Activated naive CD4-positive, alpha-beta T cell treated with anti-CD3 and anti-CD28 coated beads, Interleukin-2, amount 50 U/mL, for 16 hours (primary cell): ENCODE measurements around the gene TBCB.
"Not testable (repeated sequence)": the region's sequence is repeated elsewhere in the genome, so short reads cannot be mapped to it uniquely, and the experiment has no call there.

Experiments
- DNase-seq: peaks from one replicate; pipeline ENCODE4 v3.0.0-alpha.2; 2020

Gene TBCB

DNA sequence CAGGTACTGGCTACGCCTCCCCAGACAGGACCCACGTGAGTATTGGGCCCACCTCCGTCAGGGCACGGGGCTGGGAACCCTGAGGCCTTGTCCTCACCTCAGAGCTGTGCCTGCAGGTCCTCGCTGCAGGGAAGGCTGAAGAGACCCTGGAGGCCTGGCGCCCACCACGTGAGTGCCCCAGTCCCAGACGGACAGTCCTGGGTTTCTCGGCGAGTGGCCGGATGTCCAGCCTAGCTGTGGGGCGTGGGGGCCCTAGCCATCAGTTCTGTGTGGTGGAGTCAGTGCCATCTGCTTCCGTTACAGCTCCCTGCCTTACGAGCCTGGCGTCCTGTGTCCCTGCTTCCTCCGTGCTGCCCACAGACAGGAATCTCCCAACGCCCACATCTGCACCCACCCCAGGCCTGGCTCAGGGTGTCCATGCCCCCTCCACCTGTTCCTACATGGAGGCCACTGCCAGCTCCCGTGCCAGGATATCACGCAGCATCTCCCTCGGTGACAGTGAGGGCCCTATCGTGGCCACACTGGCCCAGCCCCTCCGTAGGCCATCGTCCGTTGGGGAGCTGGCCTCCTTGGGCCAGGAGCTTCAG, 12.1 kb upstream of the TBCB start:
- DNase-seq, result no peak

DNA sequence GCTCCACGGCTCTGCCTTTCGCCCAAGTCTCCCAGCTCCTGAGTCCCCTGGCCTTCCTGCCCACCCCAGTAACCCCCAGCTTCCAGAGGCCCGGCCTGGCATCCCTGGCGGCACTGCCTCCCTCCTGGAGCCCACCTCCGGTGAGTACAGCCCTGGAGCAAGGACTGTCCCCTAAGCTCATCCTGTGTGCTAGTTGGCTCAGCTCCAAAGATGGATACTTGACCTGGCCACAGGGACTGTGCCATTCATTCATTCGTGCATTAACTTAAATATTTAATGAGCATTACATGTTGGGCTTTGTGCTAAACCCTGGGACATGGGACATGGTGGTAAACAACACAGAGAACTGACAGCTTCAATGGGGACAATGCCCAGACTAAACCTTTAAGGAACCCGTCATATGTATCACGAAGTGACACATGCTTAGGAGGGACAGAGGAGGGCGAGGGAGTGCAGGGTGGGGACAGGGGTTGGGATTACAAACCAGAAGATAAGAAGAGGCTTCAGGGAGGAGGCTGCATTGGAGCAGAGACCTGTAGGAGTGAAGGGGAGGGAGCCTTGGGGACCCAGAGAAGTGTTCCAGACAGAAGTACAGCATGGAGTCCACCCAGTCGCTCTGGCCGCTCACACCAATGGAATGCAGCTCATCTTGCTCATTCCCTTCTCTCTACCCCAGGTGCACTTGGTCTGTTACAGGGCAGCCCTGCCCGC, 11.3 kb upstream of the TBCB start:
- DNase-seq, result no peak

DNA sequence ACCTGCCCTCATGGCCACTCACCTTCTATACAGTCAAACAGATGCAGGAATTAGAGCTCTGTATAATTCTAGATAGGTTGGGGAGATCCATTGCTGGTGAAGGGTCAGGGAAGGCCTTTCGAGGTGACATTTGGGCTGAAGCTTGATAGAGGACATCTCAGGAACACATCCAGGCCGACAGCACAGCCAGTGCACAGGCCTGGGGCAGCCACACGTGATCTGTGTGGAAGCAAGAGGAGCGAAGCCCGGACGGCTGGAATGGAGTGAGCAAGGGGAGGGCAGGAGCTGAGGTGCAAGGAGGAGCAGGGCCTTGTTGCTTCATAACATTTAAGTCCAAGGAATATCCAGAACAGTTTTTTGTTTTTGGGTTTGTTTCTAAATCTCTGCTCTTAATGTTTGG, 8.8 kb upstream of the TBCB start:
- DNase-seq, result no peak

DNA sequence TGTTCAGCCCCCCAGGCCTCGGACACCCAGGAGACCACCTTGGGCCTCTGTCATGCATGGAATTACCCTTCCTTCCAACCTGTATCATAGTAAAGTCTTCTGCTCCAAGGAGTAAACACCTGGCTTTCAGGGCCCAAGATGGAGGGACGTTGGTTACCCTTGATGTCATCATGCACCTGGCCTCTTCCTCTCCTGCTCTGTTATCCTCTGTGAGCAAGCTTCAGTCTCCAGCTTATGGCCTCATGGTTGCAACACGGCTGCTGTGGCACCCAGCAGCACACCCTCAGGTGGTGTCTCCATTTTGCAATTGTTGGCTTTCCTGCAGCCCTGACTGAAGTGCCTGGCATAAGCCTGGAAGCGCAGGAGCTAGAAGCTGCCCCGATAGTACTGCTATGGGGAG, 8.3 kb upstream of the TBCB start:
- no peak for DNase-seq

DNA sequence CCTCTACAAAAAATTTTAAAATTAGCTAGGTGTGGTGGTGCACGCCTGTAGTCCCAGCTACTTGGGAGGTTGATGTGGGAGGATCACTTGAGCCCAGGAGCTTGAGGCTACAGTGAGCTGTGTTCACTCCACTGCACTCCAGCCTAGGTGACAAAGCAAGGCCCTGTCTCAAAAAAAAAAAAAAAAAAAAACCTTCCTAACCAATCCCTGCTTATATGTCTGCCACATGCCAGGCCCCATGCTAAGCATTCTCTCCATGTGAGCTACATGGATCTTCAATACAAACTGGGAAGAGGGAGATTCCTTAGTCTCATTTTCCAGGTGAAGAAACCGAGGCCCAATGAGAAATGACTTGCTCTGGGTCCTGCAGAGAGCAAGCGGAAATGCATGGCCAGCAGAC, 6.6 kb upstream of the TBCB start:
- DNase-seq, result no peak

DNA sequence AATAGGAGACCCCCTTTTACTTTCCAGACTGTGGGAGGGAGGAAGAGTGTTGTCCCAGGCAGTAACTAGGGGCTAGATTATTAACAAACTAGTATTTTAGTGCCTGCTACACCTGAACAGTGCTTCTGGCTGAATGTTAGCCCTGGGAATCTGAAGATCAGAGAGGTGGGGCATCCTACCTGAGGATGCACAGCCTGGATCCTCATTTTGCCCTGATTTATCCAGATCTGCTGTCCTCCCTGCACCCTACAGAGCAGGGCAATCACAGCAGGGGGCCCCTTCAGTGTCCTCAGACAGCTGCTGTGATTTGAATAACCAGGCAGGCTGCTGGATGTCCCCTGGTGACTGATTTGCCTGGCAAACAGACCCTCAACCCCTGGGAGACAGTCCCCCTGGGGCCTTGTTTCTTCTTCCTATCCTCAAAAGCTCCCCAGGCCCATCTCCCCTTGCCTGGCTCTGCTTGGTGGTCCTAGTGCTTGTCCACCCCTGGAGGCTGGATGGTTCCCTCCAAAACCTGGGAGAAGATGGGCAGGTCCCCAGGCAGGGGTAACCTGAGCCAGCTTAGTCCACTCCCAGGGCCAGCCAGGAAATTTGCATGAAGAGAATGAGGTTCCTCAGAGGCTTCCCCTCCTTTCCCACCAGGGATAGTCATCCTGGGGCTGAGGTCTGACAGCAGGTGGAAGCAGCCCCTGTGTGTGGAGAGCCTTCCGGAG, 4.6 kb upstream of the TBCB start, which contains the start of gene OVOL3:
OVOL3 (plus strand) TSS at position 657 of the 713 bp plus-strand sequence. CDS start 60 bp downstream, outside the sequence.
- no peak for DNase-seq

DNA sequence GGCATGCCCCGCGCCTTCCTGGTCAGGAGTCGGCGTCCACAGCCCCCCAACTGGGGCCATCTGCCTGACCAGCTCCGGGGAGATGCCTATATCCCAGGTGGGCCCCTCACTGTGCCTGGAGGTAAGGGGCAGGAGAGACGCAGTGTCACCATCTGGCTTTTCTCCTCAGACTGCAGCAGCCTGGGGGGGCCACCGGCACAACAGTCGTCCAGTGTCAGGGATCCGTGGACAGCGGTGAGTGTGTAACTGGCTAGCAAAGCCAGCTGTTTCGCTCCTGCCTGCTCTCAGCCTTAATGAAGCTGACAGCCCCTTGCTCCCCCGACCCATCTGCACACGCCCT, 4.1 kb upstream of the TBCB start:
- no peak for DNase-seq

DNA sequence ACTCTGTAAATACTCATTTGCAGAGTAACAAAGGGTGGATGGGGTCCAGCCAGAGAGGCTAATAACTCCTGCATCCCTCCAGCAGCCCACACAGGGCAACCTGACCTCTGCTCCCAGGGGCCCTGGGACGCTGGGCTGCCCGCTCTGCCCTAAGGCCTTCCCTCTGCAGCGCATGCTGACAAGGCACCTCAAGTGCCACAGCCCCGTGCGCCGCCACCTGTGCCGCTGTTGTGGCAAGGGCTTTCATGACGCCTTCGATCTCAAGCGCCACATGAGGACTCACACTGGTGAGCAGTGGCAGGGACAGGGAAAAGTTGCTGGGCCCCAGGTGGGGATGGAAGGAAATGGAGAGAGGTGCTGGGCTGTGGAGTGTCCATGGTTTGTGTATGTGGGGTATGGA, 2.6 kb upstream of the TBCB start:
- no peak for DNase-seq

DNA sequence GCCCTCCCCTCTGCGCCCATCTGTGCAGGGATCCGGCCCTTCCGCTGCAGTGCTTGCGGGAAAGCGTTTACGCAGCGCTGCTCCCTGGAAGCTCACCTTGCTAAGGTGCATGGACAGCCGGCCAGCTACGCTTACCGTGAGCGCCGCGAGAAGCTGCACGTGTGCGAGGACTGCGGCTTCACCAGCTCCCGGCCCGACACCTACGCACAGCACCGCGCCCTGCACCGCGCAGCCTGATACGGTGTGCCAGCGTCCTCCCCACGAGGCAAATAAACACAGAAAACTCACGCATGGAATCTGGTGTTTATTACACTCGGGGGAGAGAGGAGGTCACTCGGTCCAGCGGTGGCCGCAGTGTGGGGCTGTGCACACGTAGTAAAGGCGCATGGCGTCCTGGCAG, 1.8 kb upstream of the TBCB start:
- DNase-seq, result no peak

DNA sequence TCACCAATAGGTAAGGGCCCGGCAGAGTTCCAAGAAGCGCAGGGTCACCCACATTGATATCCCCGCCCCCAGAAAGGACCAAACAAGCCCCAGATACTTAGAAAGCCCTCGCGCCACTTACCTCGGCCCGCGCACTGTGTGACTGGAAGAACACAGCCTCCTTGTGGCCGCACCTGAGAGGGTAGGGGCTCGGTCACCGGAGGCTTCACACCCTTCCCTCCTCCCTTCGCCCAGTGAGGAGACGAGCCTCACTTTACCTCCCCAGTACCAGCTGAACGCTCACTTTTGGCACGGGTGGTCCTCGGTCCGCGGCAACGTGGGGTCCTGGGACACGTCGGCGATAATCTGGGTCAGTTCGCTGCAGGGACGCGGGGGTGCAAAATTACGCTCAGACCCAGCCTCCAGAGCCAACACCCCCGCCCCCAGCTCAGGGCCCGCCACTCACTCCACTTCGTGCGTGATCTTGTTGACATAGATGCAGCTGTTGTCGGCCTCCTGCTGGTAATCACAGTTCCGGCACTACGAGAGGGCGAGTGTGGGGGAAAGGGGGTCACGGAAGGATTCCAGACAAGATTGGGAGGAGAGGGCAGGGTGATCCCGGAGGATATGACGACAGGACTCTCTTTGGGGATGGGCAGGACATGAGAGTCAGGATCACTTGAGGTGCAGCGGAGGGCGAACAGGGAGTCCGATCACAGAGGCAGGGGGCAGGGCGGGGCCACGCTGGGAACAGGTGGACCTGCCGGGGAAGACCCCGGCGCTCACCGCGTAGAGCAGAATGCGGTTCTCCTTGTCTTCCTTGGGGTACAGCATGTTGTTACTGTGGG, 1.2 kb upstream of the TBCB start:
- no peak for DNase-seq

DNA sequence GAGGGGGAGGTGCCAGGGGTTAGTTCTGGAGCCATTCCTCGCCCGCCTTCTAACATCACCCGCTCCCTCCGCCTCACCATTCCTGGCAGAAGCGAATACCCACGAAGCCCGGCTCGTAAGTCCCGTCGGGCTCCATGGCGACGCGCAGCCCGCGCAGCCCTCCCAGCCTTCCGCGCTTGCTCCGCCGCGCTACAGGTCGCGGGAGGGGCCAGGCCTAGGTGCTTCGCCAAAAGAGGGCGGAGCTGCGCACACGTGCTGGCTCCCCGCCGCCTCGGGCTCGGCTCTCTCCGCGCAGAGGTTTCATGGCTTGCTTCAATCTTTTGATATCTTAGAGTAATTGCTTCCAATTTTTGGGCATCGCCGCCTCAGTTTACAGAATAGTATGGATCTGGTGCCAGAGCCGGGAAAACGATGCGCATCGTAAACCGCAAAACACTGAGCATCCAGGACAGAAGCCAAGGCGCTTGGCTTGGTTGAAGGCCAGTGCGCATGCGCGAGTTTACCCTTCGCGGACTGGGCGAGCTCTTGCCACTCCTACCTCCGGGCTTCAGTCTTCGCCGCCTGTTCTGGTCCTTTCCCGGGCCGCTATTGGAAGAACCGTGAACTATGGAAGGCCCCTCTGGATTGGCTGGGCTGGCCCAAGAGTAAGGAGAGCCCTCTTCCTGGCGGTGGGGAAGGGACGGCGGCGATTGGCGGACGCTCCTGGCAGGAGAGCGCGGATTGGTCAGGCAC, 381 bp upstream of the TBCB start, which contains the start of gene POLR2I:
POLR2I (minus strand) TSS at position 155 of the 732 bp plus-strand sequence; CDS start at position 136, 19 bp downstream.
- DNase-seq, result peak; percentile 98

DNA sequence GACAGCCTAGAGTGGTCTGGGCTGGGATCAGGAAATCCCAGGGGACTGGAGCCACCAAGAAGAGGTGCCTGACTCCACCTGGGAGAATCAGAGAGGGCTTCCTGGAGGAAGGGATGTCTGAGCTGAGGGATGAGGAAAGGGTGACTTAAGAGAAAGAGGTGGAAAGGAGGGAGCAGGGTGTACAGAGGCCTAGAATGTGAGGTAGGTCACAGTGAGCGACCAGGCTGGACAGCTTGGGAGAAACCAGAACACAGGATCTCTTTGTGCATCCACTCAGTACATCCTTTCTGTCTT, 1.0 kb downstream of the TBCB start:
- DNase-seq, result no peak

DNA sequence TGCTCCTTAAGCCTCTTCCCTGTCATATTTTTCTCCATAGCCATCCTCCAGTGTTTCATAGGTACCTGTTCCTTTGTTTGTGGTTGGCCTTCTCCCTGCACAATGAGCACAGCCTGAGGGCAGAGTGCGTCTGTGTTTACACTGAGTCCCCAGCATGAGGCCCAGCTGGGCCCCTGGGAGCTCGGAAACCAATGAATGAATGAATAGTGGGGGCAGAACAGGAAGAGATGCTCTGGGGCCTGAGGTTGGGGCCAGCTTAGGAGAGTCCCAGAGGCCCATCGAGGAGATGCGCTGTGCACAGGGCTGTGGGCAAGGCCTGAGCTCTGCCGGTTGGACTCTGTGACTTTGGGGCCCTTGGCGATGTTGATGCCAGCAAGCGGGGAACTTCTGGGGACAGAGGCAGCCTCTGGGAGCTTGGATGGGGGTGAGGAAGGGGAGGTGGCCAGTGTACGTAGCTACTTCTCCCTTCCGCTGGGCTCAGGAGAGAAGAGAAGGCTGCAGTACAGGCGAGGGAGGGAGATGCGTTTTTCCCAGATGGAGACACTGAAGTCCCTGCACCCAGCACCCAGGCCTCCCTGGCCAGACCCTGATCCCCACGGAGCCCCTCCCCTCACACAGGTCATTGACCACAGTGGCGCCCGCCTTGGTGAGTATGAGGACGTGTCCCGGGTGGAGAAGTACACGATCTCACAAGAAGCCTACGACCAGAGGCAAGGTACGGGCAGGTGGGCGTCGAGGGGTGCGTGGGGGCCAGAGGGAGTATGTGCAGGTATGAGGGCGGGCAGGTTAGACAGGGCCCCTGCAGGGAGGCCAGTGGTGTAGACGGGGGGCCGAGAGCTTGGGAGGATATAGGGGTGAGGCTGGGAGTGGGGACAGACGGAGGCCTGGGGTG, 5.1 kb downstream of the TBCB start:
- no peak for DNase-seq

DNA sequence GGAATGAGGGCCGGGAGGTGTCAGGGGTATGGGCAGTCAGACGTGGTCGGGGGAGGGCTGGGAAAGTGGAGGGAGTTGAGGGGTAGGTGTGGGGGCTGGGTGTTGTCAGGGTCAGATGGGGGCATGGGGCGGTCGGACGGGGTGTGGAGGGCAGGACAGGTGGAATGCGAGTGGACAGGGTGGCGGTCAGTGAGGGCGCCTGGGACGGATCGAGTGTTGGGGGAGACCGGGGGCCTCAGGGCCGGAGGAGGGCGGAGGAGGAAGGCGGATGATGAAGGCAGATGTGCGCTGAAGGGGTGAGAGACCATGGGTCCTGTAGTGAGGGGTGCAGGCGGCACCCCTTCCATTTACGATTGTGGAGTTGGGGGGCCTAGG, 5.7 kb downstream of the TBCB start:
- DNase-seq, result no peak

DNA sequence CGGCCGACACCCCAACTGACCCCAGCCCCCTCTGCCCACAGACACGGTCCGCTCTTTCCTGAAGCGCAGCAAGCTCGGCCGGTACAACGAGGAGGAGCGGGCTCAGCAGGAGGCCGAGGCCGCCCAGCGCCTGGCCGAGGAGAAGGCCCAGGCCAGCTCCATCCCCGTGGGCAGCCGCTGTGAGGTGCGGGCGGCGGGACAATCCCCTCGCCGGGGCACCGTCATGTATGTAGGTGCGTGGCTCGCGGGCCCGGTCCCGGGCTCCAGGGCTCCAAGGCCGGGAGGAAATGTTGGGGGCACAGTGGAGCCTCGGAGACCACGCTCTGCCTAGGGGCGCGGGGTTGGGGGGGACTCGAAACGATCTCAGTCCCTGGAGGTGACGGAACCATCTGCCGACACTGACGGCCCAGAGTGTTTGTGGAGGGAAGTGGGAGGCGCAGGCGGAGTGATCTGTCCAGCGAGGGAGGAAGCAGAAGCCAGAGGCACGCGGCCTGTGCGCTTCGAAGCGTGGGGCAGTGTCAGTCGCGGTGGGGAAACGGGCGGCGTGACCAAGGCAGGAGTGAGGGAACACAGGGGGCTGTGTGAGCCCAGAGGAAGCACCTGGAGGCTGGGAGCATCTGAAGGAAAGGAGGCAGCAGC, 6.3 kb downstream of the TBCB start:
- no peak for DNase-seq

DNA sequence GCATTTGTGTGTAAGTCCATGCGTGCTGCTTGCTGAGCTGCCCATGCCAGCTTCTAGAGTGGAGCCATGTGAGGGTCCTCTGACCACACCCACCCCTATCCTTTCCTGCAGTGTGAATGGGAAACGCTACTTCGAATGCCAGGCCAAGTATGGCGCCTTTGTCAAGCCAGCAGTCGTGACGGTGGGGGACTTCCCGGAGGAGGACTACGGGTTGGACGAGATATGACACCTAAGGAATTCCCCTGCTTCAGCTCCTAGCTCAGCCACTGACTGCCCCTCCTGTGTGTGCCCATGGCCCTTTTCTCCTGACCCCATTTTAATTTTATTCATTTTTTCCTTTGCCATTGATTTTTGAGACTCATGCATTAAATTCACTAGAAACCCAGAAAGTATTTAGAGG, 10.3 kb downstream of the TBCB start:
- no peak for DNase-seq

DNA sequence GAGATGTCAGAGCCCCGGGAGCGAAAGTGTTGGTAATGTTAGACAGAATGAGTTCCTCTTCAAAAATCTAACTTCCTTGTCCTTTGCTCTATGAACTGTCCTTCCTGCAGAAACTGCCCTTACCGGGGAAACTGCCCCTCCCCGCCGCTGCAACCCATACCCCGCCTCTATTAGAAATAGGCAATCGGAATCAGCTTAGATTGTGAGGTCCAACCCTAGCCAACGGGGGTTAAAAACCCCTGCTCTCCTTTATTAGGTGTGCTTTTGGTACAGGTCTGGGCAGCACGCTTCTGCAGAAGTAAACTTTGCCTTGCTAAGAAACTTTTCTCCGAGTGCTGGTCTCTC, 13.1 kb downstream of the TBCB start:
- no peak for DNase-seq

DNA sequence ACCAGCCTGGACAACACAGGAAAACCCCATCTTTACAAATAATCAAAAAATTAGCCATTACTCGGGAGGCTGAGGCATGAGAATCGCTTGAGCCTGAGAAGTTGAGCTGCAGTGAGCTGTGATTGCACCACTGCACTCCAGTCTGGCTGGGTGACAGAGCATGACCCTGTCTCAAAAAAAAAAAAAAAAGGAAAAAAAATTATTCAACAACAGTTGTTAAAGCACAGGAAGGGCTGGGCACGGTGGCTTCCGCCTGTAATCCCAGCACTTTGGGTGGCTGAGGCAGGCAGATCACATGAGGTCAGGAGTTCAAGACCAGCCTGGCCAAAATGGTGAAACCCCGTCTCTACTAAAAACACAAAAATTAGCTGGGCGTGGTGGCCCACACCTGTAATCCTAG, 16.0 kb downstream of the TBCB start:
- DNase-seq, result not testable (repeated sequence)

DNA sequence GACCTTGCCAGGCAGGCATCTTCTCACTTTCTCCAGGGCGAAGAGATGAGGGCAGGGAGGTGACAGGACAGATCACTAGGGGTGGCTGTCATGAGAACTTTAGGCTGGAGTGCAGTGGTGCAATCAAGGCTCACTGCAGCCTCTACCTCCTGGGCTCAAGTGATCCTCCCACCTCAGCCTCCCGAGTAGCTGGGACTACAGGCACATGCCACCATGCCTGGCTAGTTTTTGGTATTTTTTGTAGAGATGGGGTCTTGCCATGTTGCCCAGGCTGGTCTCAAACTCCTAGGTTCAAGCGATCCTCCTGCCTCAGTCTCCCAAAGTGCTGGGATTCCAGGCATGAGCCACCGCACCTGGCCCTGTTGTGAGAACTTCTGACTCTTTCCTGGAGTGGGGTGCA, 19.6 kb downstream of the TBCB start:
- DNase-seq, result not testable (repeated sequence)

DNA sequence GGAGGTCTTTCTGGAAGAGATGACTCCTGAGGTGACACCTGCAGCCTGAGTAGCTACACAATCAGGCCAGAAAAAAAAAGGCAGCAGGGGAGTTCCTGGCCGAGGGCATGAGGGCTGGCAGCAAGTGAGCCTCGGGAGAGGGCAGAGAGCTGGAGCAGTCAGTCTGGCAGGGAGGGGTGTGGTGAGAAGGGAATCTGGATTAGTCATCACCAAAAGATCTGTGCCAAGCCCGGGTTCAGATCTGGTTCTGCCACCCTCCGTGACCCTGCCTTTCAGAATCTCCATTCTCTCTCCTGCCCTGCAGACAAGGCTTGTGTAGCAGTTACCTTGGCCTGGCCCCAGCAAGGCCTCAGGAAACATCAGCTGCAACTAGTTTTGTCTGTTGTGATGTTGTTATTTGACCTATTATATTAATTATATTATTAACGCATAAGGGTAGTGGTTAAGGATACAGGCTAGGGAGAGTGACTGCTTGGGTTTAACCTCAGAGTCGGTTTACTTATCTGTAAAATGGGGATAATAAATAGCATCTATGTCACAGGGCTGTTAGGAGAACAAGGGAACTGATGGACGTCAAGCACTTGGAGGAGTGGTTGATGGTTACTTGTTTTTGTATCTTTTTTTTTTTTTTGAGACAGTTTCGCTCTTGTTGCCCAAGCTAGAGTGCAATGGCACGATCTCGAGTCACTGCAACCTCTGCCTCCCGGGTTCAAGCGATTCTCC, 21.9 kb downstream of the TBCB start:
- DNase-seq, result no peak

DNA sequence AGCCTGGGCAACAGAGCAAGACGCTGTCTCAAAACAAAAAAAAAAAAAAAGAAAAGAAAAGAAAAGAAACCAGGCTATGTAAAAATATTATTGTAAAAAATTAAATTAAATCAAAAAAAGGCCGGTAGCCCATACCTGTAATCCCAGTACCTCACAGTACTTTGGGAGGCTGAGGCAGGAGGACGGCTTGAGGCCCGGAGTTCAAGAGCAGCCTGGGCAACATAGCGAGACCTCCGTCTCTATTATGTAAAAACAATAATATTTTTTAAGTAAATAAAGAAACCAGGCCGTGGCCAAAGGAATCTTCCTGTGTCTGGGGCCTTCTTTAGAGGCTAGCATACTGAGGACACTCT, 23.8 kb downstream of the TBCB start:
- no peak for DNase-seq
